Posterior vena cava (tissue), 2 donors: ENCODE measurements around the gene SERPING1. TPM values are rescaled to one million over a fixed set of nuclear protein-coding genes. Genes with fewer than 3 reads are reported as not detected.

Source experiments
- microRNA-seq, 2 donors: library from miRNA; unstranded; fragments of <30 nt; microRNA quantifications; one replicate each; pipeline ENCODE4 v1.2.0, GENCODE V29; 2020 to 2021; ENCODE audit warnings: borderline microRNAs expressed in 2 of 2
- total RNA-seq, 2 donors: library from RNA; stranded (reverse); fragmentation: NEBNext Ultra II Directional; extraction: Animal tissue kit (Norgen Biotek cat#: 25700); gene quantifications; one replicate each; pipeline ENCODE4 v1.2.1, GENCODE V29; 2021
- donor health status: DM: yes; HTN: yes; CAD: no.
- donor health status: DM: yes; HTN: yes; CAD: no.

The SERPING1 gene
- total RNA-seq, 2 donors from 2014 or later, result 501 to 774 TPM

Small RNAs within 50 kb of the gene (microRNA-seq; reads per million reads assigned to microRNA genes)
- gene MIR130A, result 4,841 to 7,591 reads per million in 2 donors

Other genes with a start within 250 kb of the SERPING1 start
- gene PRG3, start 216.5 kb upstream of the SERPING1 start, total RNA-seq, result not detected
- under 1 TPM; 0.52 to 0.88 TPM for gene PRG2, start 207.0 kb upstream of the SERPING1 start, total RNA-seq
- 10 to 100 TPM; 72.6 to 84.7 TPM for gene SLC43A3, start 170.6 kb upstream of the SERPING1 start, total RNA-seq
- gene RTN4RL2, start 137.2 kb upstream of the SERPING1 start, total RNA-seq, result 1 to 10 TPM; 2.0 to 2.9 TPM
- 10 to 100 TPM in 1 of 2 donors, 1 to 10 TPM in 1; 8.1 to 11.5 TPM for gene SLC43A1, start 82.0 kb upstream of the SERPING1 start, total RNA-seq
- gene TIMM10, start 66.9 kb upstream of the SERPING1 start, total RNA-seq, result 10 to 100 TPM; 31.8 to 38.1 TPM
- gene SMTNL1, start 60.1 kb upstream of the SERPING1 start, total RNA-seq, result not detected
- 10 to 100 TPM; 50.3 to 56.9 TPM for gene UBE2L6, start 30.0 kb upstream of the SERPING1 start, total RNA-seq
- 1 to 10 TPM in 1 of 2 donors, under 1 TPM in 1; 0.33 to 1.3 TPM for gene YPEL4, start 52.2 kb downstream of the SERPING1 start, total RNA-seq
- 10 to 100 TPM in 1 of 2 donors, 1 to 10 TPM in 1; 7.6 to 10.3 TPM for gene CLP1, start 60.1 kb downstream of the SERPING1 start, total RNA-seq
- gene ZDHHC5, start 70.4 kb downstream of the SERPING1 start, total RNA-seq, result 10 to 100 TPM; 49.7 to 58.0 TPM
- gene MED19, start 114.5 kb downstream of the SERPING1 start, total RNA-seq, result 1 to 10 TPM; 8.6 to 9.8 TPM
- gene TMX2, start 114.9 kb downstream of the SERPING1 start, total RNA-seq, result 10 to 100 TPM; 41.3 to 49.3 TPM
- 10 to 100 TPM; 61.8 to 74.3 TPM for gene SELENOH, start 143.8 kb downstream of the SERPING1 start, total RNA-seq
- not detected for gene BTBD18, start 154.1 kb downstream of the SERPING1 start, total RNA-seq
- 100 to 1,000 TPM; 131 to 140 TPM for gene CTNND1, start 164.1 kb downstream of the SERPING1 start, total RNA-seq